Parietal lobe (tissue), 2 donors: ENCODE measurements around the gene EPHB4. TPM values are rescaled to one million over a fixed set of nuclear protein-coding genes. Genes with fewer than 3 reads are reported as not detected.

Source experiments
- small RNA-seq: library from RNA; depleted of rRNA; stranded (forward); fragments of <200 nt; gene quantifications from one replicate; pipeline ENCODE3, GENCODE V24; 2014; ENCODE audit warnings: low replicate concordance
- total RNA-seq: library from RNA; depleted of rRNA; stranded (reverse); fragments of >200 nt; gene quantifications from one replicate; pipeline ENCODE4 v1.2.3, GENCODE V29; 2014

EPHB4 gene
- 11.0 TPM for total RNA-seq

GRCh38 chr7:100827330-100828226 lies at the start of gene EPHB4:
TSS of gene EPHB4 (minus strand) at chr7:100827523. CDS start at chr7:100827030, 493 bp downstream.

GRCh38 chr7:100874577-100875355 lies 47.4 kb upstream of the EPHB4 start, which contains the start of gene SRRT:
TSS of gene SRRT (plus strand) at chr7:100875103. CDS start at chr7:100875591, 488 bp downstream.

GRCh38 chr7:100867040-100867775 lies 39.9 kb upstream of the EPHB4 start, which contains the start of gene TRIP6:
TSS of gene TRIP6 (plus strand) at chr7:100867387. CDS start at chr7:100867498, 111 bp downstream.

GRCh38 chr7:100852048-100852872 lies 24.9 kb upstream of the EPHB4 start, which contains the start of gene SLC12A9:
TSS of gene SLC12A9 (plus strand) at chr7:100852713. CDS start at chr7:100854198, 1,485 bp downstream.

Small RNAs within 50 kb of the gene (small RNA-seq; reads per million reads assigned to genes)
- gene RN7SL750P: not detected

Other genes with a start within 250 kb of the EPHB4 start
- gene LRCH4, start 241.4 kb downstream of the EPHB4 start, total RNA-seq: 17.5 TPM
- not detected for gene FBXO24, start 241.2 kb downstream of the EPHB4 start, total RNA-seq
- 4.1 TPM for gene PCOLCE, start 225.2 kb downstream of the EPHB4 start, total RNA-seq
- 23.5 TPM for gene MOSPD3, start 215.0 kb downstream of the EPHB4 start, total RNA-seq
- 6.6 TPM for gene TFR2, start 186.0 kb downstream of the EPHB4 start, total RNA-seq
- gene ACTL6B, start 171.1 kb downstream of the EPHB4 start, total RNA-seq: 107 TPM
- 74.5 TPM for gene GNB2, start 153.8 kb downstream of the EPHB4 start, total RNA-seq
- 35.4 TPM for gene GIGYF1, start 133.3 kb downstream of the EPHB4 start, total RNA-seq
- gene POP7, start 121.4 kb downstream of the EPHB4 start, total RNA-seq: 28.8 TPM
- not detected for gene EPO, start 107.1 kb downstream of the EPHB4 start, total RNA-seq
- gene ZAN, start 93.9 kb downstream of the EPHB4 start, total RNA-seq: not detected
- 30.4 TPM for gene SLC12A9, start 25.2 kb upstream of the EPHB4 start, total RNA-seq
- 3.8 TPM for gene TRIP6, start 39.9 kb upstream of the EPHB4 start, total RNA-seq
- 64.5 TPM for gene SRRT, start 47.6 kb upstream of the EPHB4 start, total RNA-seq
- 2.5 TPM for gene UFSP1, start 62.2 kb upstream of the EPHB4 start, total RNA-seq
- 13.1 TPM for gene ACHE, start 68.4 kb upstream of the EPHB4 start, total RNA-seq
- 0.63 TPM for gene MUC3A, start 122.0 kb upstream of the EPHB4 start, total RNA-seq
- gene MUC12, start 142.0 kb upstream of the EPHB4 start, total RNA-seq: not detected
- not detected for gene MUC17, start 192.6 kb upstream of the EPHB4 start, total RNA-seq